Urothelium cell line (cell line): ENCODE results near the gene VPREB3.

Source experiments
- DNase-seq: peaks from one replicate; pipeline ENCODE4 v3.0.0; 2011; ENCODE audit warnings: low spot score, mixed read lengths
- FAIRE-seq: peaks from 2 replicates; lab custom pipeline; 2011; peaks lifted over from hg19 to GRCh38; lab: Jason Lieb, UNC

Gene VPREB3, protein sequence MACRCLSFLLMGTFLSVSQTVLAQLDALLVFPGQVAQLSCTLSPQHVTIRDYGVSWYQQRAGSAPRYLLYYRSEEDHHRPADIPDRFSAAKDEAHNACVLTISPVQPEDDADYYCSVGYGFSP

DNA sequence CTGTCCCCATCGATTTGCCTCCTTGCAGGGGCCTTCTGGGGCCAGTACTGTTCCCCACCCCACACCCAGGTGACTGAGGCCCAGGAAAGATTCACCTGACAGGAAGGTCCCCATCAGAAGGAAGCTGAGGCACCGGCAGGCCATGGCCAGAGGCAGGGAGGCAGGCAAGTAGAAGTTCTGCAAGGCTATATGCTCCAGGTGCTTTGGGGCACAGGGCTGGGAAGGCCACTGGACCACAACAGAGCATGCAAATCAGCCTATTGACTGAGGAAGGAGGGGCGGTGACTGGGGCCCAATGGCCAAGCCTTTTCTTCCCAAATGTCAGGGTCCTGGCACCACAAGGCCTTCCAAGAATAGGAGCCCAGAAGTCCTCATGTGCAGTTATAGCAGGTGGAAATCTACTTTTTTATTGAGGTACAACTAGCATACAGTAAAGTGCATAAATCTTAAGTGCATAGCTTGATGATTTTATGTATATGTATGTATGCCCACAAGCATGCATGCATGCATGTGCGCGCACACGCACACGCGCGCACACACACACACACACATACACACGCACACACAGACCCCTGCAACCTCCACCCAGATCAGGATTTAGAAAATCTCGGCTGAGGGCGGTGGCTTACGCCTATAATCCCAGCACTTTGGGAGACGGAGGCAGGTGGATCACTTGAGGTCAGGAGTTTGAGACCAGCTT lies at the start of gene VPREB3:
Gene VPREB3, minus strand, starts transcription at position 206 of the 700 bp plus-strand sequence. Its CDS starts 62 bp downstream, at position 144.
- FAIRE-seq: no peak
- DNase-seq: no peak

GRCh38 chr22:23803001-23803819 lies 49.0 kb upstream of the VPREB3 start:
- FAIRE-seq: no peak

GRCh38 chr22:23801886-23802377 lies 47.7 kb upstream of the VPREB3 start:
- DNase-seq (no peak), FAIRE-seq (no peak)

More at GRCh38 chr22:23803001-23803819, 49.0 kb upstream of the VPREB3 start:
- no peak for DNase-seq

DNA sequence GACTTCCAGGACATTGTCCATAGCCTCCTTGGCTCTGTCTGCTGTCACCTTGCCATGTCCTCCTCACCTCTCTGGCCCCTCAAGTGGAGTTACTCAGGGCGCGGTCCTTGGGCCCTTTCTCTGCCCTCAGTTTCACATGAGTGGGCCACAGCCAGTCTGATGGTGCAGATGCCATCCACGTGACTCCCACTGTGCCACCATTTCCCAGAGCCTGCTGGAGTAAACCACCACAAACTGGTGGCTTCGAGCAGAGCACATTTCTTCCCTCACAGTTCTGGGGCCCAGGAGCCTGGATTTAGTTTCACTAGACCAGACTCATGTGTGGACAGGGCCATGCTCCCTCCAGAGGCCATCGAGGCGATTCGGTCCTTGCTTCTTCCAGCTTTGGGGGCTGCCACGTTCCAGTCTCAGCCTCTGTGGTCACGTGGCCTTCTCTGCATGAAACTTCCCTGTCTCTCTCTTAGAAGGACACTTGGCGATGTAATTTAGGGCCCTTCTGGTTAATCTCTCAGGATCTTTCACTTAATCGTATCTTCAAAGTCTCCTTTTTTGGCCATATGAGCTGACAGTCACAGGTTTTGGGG lies 47.1 kb upstream of the VPREB3 start:
- FAIRE-seq (peak; percentile 52), DNase-seq (no peak)

GRCh38 chr22:23800297-23801237 lies 46.3 kb upstream of the VPREB3 start:
- FAIRE-seq (peak; percentile 37), DNase-seq (no peak)

DNA sequence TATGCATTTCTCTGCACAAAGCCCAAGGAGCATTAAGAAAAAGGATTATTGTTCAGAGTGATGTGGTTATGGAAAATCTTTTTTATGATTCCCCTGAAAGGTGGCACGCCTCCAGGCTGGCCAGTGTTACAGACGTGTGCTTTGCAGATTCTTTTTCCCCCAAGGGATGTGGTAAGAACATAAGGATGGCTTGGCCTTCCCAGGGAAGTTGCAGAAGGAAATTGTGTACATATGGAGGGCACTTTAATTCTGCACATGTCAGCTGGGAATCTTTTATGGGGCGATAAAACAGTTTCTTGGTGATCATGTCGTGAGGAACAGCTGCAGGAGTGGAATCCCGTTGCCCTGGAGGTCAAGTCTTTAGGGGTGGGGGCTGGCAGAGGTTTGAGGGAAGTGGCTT lies 42.2 kb upstream of the VPREB3 start:
- DNase-seq (no peak), FAIRE-seq (no peak)

DNA sequence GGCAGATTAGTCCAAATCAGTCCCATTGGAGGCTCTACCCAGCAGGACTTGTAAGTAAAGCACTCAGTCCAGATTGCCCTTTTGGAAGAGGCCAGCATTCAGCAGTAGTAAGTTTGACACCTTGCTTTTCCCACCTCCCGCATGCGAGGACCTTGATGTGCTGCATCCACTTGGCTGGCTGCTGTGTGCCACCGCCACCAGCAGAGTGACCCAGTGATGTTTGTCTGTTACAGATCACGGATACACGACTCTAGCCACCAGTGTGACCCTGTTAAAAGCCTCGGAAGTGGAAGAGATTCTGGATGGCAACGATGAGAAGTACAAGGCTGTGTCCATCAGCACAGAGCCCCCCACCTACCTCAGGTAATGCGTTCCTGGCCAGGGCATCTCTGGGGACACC lies 39.1 kb upstream of the VPREB3 start:
- DNase-seq: no peak
- no peak for FAIRE-seq

- FAIRE-seq: peak; percentile 53
- no peak for DNase-seq
Measured at GRCh38 chr22:23791738-23792645, 37.8 kb upstream of the VPREB3 start.

- no peak for FAIRE-seq
- DNase-seq: no peak
Measured at GRCh38 chr22:23790819-23791737, 36.9 kb upstream of the VPREB3 start.

- FAIRE-seq: no peak
- no peak for DNase-seq
Measured at GRCh38 chr22:23789638-23790037, 35.4 kb upstream of the VPREB3 start.

- DNase-seq (no peak), FAIRE-seq (peak; percentile 42)
Measured at GRCh38 chr22:23789121-23789520, 34.9 kb upstream of the VPREB3 start.

- no peak for FAIRE-seq
- no peak for DNase-seq
Measured at GRCh38 chr22:23787910-23788309, 33.7 kb upstream of the VPREB3 start.

- FAIRE-seq: no peak
- no peak for DNase-seq
Measured at GRCh38 chr22:23787600-23787896, 33.3 kb upstream of the VPREB3 start.

- FAIRE-seq (peak; percentile 95), DNase-seq (peak; percentile 98)
Measured at GRCh38 chr22:23786752-23787599, 32.8 kb upstream of the VPREB3 start, which contains the start of gene SMARCB1. Gene SMARCB1, plus strand, starts transcription at chr22:23786966. Its CDS starts 204 bp downstream, at chr22:23787170.

DNA sequence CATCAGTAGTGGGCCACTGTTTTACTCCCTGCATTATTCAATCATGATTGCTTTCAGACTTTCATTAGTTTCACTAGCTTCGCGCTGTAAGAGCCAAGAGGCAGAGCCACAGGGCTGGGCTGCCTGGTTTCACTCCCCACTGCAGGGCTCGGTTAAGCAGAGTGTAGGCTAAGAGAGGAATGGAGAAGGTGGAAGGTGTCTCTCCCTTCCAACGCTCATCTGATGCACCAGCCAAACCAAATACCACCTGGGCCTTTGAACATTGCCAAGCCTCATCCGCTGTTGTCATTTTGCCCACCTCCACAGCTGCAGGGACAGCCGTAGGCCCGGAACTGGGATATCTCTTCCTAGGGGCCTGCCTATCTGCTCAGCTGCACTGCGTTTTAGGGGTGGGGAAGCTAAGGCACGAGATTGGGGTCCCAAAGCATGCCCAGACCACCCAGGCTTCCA lies 32.1 kb upstream of the VPREB3 start:
- no peak for DNase-seq
- no peak for FAIRE-seq

DNA sequence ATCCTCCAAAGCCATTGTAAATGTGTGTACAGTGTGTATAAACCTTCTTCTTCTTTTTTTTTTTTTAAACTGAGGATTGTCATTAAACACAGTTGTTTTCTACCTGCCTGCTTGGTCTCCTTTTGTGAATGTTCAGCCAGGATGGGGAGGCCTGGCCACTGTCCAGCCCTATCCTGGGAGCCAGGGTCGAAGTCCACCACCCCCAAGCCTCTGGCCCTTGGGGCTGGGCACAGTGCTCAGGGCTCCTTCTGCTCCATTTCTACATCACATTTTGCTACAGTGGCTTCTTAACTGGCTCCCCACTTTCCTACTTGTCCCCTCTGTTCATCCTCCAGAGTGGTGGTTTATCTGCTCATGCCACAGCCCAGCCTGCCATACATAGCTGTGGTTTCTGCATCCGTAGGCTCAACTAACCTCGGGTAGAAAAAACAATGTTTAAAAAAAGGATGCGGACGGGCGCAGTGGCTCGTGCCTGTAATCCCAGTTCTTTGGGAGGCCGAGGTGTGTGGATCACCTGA lies 30.0 kb upstream of the VPREB3 start:
- DNase-seq (peak; percentile 67), FAIRE-seq (no peak)
